IPS-15b (cell line): Measurements from ENCODE around the gene ANKRD52.
"Not testable (repeated sequence)": the region's sequence is repeated elsewhere in the genome, so short reads cannot be mapped to it uniquely, and the experiment has no call there.

Source experiments
- H3K27me3 ChIP-seq: one replicate; pipeline ENCODE4 v1.6.1; 2013; ENCODE audit warnings: low read length; ENCODE audit not compliant: control insufficient read depth, insufficient read depth
- H3K36me3 ChIP-seq: one replicate; pipeline ENCODE4 v1.6.1; 2013; ENCODE audit warnings: low read length; ENCODE audit not compliant: control insufficient read depth, insufficient read depth
- H3K4me1 ChIP-seq: one replicate; pipeline ENCODE4 v1.6.1; 2013; ENCODE audit warnings: mild to moderate bottlenecking, low read length; ENCODE audit not compliant: control insufficient read depth, insufficient read depth
- H3K4me3 ChIP-seq: one replicate; pipeline ENCODE4 v1.5.1; 2013; ENCODE audit warnings: low read depth, low read length
- H3K9ac ChIP-seq: one replicate; pipeline ENCODE4 v1.6.1; 2013; ENCODE audit warnings: low read depth, mild to moderate bottlenecking, low read length
- H3K9me3 ChIP-seq: one replicate; pipeline ENCODE4 v1.6.1; 2013; ENCODE audit warnings: mild to moderate bottlenecking, low read length; ENCODE audit not compliant: control insufficient read depth, insufficient read depth

ANKRD52 gene

GRCh38 chr12:56197921-56198635, 60.1 kb downstream of the ANKRD52 start:
- H3K9me3 ChIP-seq = no peaks in the 10 kb centered on the region
- no peaks in the 10 kb centered on the region for H3K36me3 ChIP-seq
- no peaks in the 10 kb centered on the region for H3K4me1 ChIP-seq
- H3K9ac ChIP-seq = no peak overlapping the region
- H3K27me3 ChIP-seq = no peaks in the 10 kb centered on the region
- no peak overlapping the region for H3K4me3 ChIP-seq

- H3K9me3 ChIP-seq, H3K4me1 ChIP-seq, H3K4me3 ChIP-seq: not testable (repeated sequence)
Observed at GRCh38 chr12:56196818-56197550, 61.2 kb downstream of the ANKRD52 start.

DNA sequence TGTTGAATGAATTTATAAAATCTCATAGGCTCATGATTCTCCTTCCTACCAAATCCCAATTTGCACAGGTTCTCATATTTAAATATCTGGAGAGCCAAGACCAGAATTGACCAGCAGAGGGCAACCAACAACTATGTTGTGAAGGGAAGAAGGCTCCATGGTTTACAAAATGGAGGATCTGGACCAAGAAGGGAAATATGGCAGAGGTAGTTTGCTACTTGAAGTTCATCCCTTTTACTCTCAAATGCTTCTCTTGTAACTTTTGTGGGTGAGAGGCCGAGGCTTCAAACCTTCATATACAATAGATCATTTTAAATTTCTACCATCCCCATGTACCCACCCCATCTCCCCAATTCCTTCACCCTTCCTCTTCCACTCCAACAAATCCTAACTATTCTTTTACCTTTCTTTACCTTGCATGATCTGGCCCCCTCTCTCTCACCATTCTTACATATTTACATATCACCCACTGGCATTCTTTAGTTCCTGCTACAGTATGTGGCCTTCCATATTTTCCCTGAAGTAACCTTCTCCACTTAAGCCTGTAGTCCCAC, 65.1 kb downstream of the ANKRD52 start:
- Histone ChIP-seq H3K4me1 (peaks cover 4% of the 10 kb centered on the region), H3K9ac (no peak overlapping the region), H3K36me3 (no peaks in the 10 kb centered on the region), H3K4me3 (no peak overlapping the region), H3K9me3 (no peaks in the 10 kb centered on the region), H3K27me3 (no peaks in the 10 kb centered on the region)

More at GRCh38 chr12:56196818-56197550, 61.2 kb downstream of the ANKRD52 start:
- H3K9ac ChIP-seq, H3K36me3 ChIP-seq, H3K27me3 ChIP-seq: not testable (repeated sequence)

DNA sequence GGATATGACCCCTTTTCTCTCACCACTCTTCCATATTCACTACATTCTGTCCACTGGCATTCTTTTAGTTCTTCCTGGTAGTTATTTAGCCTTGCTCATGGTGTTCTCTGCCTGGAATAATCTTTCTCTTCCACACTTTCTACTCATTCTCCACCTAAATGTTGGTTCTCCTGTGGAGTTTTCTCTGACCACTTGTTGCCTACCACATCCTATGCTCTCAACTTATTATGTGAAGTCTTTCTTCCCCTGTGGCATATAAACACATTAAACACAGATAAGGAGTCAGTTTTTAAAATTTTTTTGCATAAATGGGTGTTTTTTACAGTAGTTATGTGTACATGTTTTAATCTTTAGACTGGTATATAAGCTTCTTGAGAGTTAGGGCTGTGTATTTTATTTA, 65.6 kb downstream of the ANKRD52 start:
- no peaks in the 10 kb centered on the region for H3K9me3 ChIP-seq
- H3K27me3 ChIP-seq = no peaks in the 10 kb centered on the region
- no peaks in the 10 kb centered on the region for H3K36me3 ChIP-seq
- H3K9ac ChIP-seq = no peak overlapping the region
- H3K4me1 ChIP-seq = peaks cover 8% of the 10 kb centered on the region
- H3K4me3 ChIP-seq = no peak overlapping the region

- peaks cover 5% of the 10 kb centered on the region for H3K36me3 ChIP-seq
- no peaks in the 10 kb centered on the region for H3K27me3 ChIP-seq
- H3K9me3 ChIP-seq = no peaks in the 10 kb centered on the region
- H3K4me1 ChIP-seq = peaks cover 8% of the 10 kb centered on the region
- peak overlapping the region; percentile 68 for H3K9ac ChIP-seq
- peak overlapping the region; percentile 94 for H3K4me3 ChIP-seq
Observed at GRCh38 chr12:56190695-56191155, 67.5 kb downstream of the ANKRD52 start.

DNA sequence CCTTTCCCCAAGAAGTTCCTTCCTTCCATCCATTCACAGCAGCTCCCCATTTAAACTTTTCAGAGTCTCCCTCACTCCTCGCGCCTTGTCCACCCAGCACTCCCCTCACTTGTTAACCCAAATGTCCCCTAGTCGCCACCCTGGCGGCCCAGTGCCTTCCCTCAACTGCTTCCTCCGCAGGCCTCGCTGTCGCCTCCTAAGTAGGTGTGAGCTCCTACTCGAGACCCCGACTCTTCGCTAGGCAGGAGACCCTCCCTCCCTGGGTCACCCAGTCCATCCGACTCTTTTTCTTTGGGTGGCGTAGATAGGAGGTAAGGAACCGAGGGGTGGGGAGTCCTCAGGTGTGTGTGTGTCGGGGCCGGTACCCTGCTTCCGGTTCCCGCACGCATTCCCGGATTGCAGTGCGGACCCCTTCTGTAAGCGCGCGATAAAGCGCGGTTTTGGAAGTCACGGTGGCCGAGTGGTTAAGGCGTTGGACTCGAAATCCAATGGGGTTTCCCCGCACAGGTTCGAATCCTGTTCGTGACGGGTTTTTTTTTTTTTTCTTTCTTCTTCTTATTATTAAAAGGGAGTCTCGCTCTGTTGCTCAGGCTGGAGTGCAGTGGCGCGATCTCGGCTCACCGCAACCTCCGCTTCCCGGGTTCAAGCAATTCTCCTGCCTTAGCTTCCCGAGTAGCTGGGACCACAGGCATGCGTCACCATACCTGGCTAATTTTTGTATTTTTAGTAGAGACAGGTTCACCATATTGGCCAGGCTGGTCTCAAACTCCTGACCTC, 68.1 kb downstream of the ANKRD52 start:
- no peaks in the 10 kb centered on the region for H3K27me3 ChIP-seq
- H3K9ac ChIP-seq = peak overlapping the region; percentile 93
- H3K4me3 ChIP-seq = peak overlapping the region; percentile 94
- peaks cover 9% of the 10 kb centered on the region for H3K36me3 ChIP-seq
- peaks cover 8% of the 10 kb centered on the region for H3K4me1 ChIP-seq
- H3K9me3 ChIP-seq = no peaks in the 10 kb centered on the region

GRCh38 chr12:56189099-56189917, 68.9 kb downstream of the ANKRD52 start, which contains the start of gene SMARCC2:
TSS of gene SMARCC2 (minus strand) at chr12:56189483. CDS start at chr12:56189461, 22 bp downstream.
- H3K4me1 ChIP-seq = peaks cover 8% of the 10 kb centered on the region
- peaks cover 16% of the 10 kb centered on the region for H3K36me3 ChIP-seq
- no peaks in the 10 kb centered on the region for H3K27me3 ChIP-seq
- H3K9ac ChIP-seq = peak within 1 kb of the TSS; percentile 93
- peak within 1 kb of the TSS; percentile 94 for H3K4me3 ChIP-seq
- H3K9me3 ChIP-seq = no peaks in the 10 kb centered on the region

GRCh38 chr12:56188778-56189098, 69.4 kb downstream of the ANKRD52 start:
- Histone ChIP-seq H3K4me1 (peaks cover 8% of the 10 kb centered on the region), H3K36me3 (peaks cover 21% of the 10 kb centered on the region), H3K9ac (peak overlapping the region; percentile 71), H3K9me3 (no peaks in the 10 kb centered on the region), H3K27me3 (no peaks in the 10 kb centered on the region), H3K4me3 (peak overlapping the region; percentile 82)

DNA sequence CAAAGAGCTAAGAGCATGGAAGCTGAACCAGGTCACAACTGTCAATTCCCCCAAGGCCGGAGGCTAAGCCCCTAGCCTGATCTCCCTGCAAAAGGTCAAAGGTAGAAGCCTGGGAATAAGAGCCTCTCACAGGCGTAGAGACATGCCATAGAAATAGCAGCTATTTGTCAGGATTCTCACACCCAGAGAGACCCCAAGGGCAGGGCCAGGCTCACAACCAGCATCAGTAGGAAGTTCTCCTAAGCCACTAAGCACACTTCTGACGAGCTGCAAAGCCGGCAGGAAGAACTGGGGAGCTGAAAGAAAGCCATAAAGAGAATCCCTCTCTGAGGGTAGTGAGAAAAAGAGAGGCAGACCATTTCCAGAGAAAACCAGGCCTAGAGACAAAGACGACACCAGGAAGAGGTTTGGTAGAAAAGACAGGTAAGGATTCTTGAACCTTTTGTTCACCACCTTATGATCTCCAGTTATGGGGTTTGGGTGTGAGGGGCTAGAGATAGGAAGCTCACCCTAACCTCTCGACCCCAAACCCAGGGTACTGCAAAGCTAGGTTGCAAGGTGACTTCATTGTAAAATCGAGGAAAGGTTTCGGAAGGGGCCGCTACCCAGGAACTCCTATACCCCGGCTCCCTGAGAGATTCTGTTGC, 69.9 kb downstream of the ANKRD52 start:
- H3K4me1 ChIP-seq = peaks cover 8% of the 10 kb centered on the region
- no peaks in the 10 kb centered on the region for H3K9me3 ChIP-seq
- no peaks in the 10 kb centered on the region for H3K27me3 ChIP-seq
- peaks cover 26% of the 10 kb centered on the region for H3K36me3 ChIP-seq
- peak overlapping the region; percentile 82 for H3K4me3 ChIP-seq
- H3K9ac ChIP-seq = peak overlapping the region; percentile 71
